ENCODE measurements around the gene MRPL43. TPM values are rescaled to one million over a fixed set of nuclear protein-coding genes. Genes with fewer than 3 reads are reported as not detected.
A peak's percentile ranks its signal among the peaks of the same experiment; 100 is the strongest.

MRPL43 gene
- total RNA-seq (2021) (81.0 to 91.3 TPM (median 85.9 TPM) in 3 replicates), Bru-seq, nascent RNA (percentile 81 among the genes with signal in this experiment)
- long read RNA-seq, experiment 1, transcript MRPL43-203 (3 exons, 1,010 nt): major isoform, 75 of 107 reads
- long read RNA-seq, experiment 1, transcript MRPL43-212 (2 exons, 810 nt): minor isoform, 5 of 107 reads
- long read RNA-seq, experiment 1, transcript MRPL43-206 (4 exons, 866 nt): minor isoform, 6 of 107 reads
- long read RNA-seq, experiment 1, partial matches to known transcripts: 1 of 107 reads
- long read RNA-seq, experiment 1, other reads (novel, unspliced or antisense): 9 of 107 reads
- long read RNA-seq, experiment 2, transcript MRPL43-206 (4 exons, 866 nt): minor isoform, 6 of 115 reads
- long read RNA-seq, experiment 2, transcript MRPL43-203 (3 exons, 1,010 nt): major isoform, 81 of 115 reads
- long read RNA-seq, experiment 2, transcript MRPL43-201 (5 exons, 747 nt): minor isoform, 5 of 115 reads
- long read RNA-seq, experiment 2, partial matches to known transcripts: 0 of 115 reads
- long read RNA-seq, experiment 2, other reads (novel, unspliced or antisense): 11 of 115 reads
- long read RNA-seq, experiment 3, transcript MRPL43-206 (4 exons, 866 nt): minor isoform, 15 of 373 reads
- long read RNA-seq, experiment 3, transcript MRPL43-212 (2 exons, 810 nt): minor isoform, 15 of 373 reads
- long read RNA-seq, experiment 3, transcript MRPL43-203 (3 exons, 1,010 nt): major isoform, 312 of 373 reads
- long read RNA-seq, experiment 3, transcript MRPL43-213 (2 exons, 897 nt): minor isoform, 14 of 373 reads
- long read RNA-seq, experiment 3, partial matches to known transcripts: 0 of 373 reads
- long read RNA-seq, experiment 3, other reads (novel, unspliced or antisense): 5 of 373 reads

- Mint-ChIP-seq H3K4me1 (peaks cover 13% of the 10 kb centered on the region), H3K27ac (peak within 1 kb of the TSS; percentile 93), H3K4me3 (peak within 1 kb of the TSS; percentile 93), H3K27me3 (ENCODE audit: low read depth) (no peaks in the 10 kb centered on the region), H3K36me3 (peaks cover 24% of the 10 kb centered on the region), H3K9me3 (no peaks in the 10 kb centered on the region)
- peak; percentile 86 for ATAC-seq
- CTCF ChIA-PET: interaction anchor here (0.8 to 4.5 kb wide), 10 partner anchors 10 to 109 kb away, joined by 3 to 28 read pairs (median 5); partner anchors contain the start of genes PDZD7, SEMA4G, SFXN3 and SLF2
- POLR2A ChIA-PET: interaction anchor here (1.3 kb wide), 1 partner anchor 10 kb away, joined by 5 read pairs; no protein-coding TSS in a partner anchor
- DNase-seq (ENCODE audit: low spot score): peak; percentile 88
- TF ChIP-seq E2F1 (CRISPR knock-in tag; IDR thresholded peaks at IDR 0.05) (no peak), PRRX2 (CRISPR knock-in tag; IDR thresholded peaks at IDR 0.05) (no peak), AFF4 (CRISPR knock-in tag; IDR thresholded peaks at IDR 0.05; ENCODE audit: borderline replicate concordance) (0 out of 2 replicates have a peak, but pooled peaks have one; percentile 37), CREM (CRISPR knock-in tag; IDR thresholded peaks at IDR 0.05) (no peak), ZNF281 (CRISPR knock-in tag; IDR thresholded peaks at IDR 0.05) (peak; percentile 66; the same call in 1 of the 2 replicates), ZNF512 (CRISPR knock-in tag; IDR thresholded peaks at IDR 0.05; ENCODE audit: borderline replicate concordance) (no peak), NR3C1 (CRISPR knock-in tag; conservative IDR thresholded peaks at IDR 0.05; ENCODE audit: low read depth) (0 out of 2 replicates have a peak, but pooled peaks have one; percentile 70), ATF1 (CRISPR knock-in tag; IDR thresholded peaks at IDR 0.05) (0 out of 2 replicates have a peak, but pooled peaks have one; percentile 36), E2F5 (CRISPR knock-in tag; IDR thresholded peaks at IDR 0.05) (peak; percentile 83), ZNF423 (CRISPR knock-in tag; IDR thresholded peaks at IDR 0.05) (no peak), ESRRA (CRISPR knock-in tag; IDR thresholded peaks at IDR 0.05; ENCODE audit: borderline replicate concordance) (0 out of 2 replicates have a peak, but pooled peaks have one; percentile 27), NFATC4 (CRISPR knock-in tag; IDR thresholded peaks at IDR 0.05) (no peak), ARID4B (CRISPR knock-in tag; IDR thresholded peaks at IDR 0.05; ENCODE audit: borderline replicate concordance) (peak; percentile 89; the same call in 1 of the 2 replicates), ATF2 (CRISPR knock-in tag; IDR thresholded peaks at IDR 0.05; ENCODE audit: borderline replicate concordance, low read depth) (no peak), SOX15 (CRISPR knock-in tag; IDR thresholded peaks at IDR 0.05) (no peak)
Observed at GRCh38 chr10:100986952-100987684, at the start of gene MRPL43, which contains the start of gene TWNK. Gene MRPL43, minus strand, starts transcription at chr10:100987497. Its CDS starts 54 bp downstream, at chr10:100987443. Gene TWNK, plus strand, starts transcription at chr10:100987543. Its CDS starts 668 bp downstream, at chr10:100988211.
